ENCODE results near the gene CDH13. TPM values are rescaled to one million over a fixed set of nuclear protein-coding genes. Genes with fewer than 3 reads are reported as not detected.
A peak's percentile ranks its signal among the peaks of the same experiment; 100 is the strongest.

The CDH13 gene
- total and polyA plus RNA-seq, 4 donors: 58.9 to 265 (median 158) TPM

DNA sequence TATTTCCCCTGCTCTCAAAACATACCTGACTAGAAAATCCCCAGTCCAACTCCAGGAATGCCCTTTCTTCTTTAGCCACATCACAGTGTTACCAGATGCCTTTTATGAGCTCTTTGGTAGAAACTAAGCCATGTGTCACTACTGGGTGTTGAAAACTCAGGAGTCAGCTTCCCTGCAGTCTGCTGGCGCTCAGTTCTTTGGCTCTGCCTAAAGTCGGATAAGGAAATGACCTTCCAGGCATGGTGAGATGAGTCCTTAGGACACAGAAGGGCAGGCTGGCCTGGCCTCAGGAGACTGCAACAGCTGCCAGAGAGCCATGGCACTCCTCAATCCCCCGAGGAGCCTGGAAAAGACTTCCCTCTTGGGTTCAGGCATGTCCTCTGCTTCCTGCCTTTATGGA, 89.1 kb downstream of the CDH13 start:
- intact Hi-C loops (cut with DNase I): no loop called here
- no peaks in the 10 kb centered on the region for H3K9me3 ChIP-seq (ENCODE audit: control insufficient read depth, low read length)
- no peaks in the 10 kb centered on the region for H3K27me3 ChIP-seq (ENCODE audit: control insufficient read depth in 1 of 2, insufficient read depth in 2 of 2, low read length in 1 of 2)
- 8 to 12% methylated on average over 3 of the region's 3 CpGs for WGBS, 2 donors
- H3K4me1 ChIP-seq (ENCODE audit: control insufficient read depth in 1 of 2, insufficient read depth in 2 of 2, low read length in 2 of 2): peaks cover 2 to 8% of the 10 kb centered on the region in 2 donors
- no peak overlapping the region for H3K4me3 ChIP-seq (ENCODE audit: low read length in 2 of 2)
- DNase-seq: no peak
- no peak for ATAC-seq (ENCODE audit: low FRiP score)
- H3K36me3 ChIP-seq (ENCODE audit: control insufficient read depth in 1 of 2, insufficient read depth in 2 of 2, low read length in 1 of 2): no peaks in the 10 kb centered on the region
- H3K27ac ChIP-seq (ENCODE audit: low read depth in 1 of 2, low read length in 2 of 2): peak overlapping the region in 1 of 2 donors; percentile 52

GRCh38 chr16:82716361-82716855, 89.6 kb downstream of the CDH13 start:
- Histone ChIP-seq H3K9me3 (ENCODE audit: control insufficient read depth, low read length) (no peaks in the 10 kb centered on the region), H3K36me3 (ENCODE audit: control insufficient read depth in 1 of 2, insufficient read depth in 2 of 2, low read length in 1 of 2) (no peaks in the 10 kb centered on the region), H3K27ac (ENCODE audit: low read depth in 1 of 2, low read length in 2 of 2) (no peak overlapping the region), H3K27me3 (ENCODE audit: control insufficient read depth in 1 of 2, insufficient read depth in 2 of 2, low read length in 1 of 2) (no peaks in the 10 kb centered on the region), H3K4me1 (ENCODE audit: control insufficient read depth in 1 of 2, insufficient read depth in 2 of 2, low read length in 2 of 2) (peaks cover 2 to 8% of the 10 kb centered on the region in 2 donors), H3K4me3 (ENCODE audit: low read length in 2 of 2) (no peak overlapping the region)
- no peak for ATAC-seq (ENCODE audit: low FRiP score)
- intact Hi-C loops (cut with DNase I): no loop called here
- DNase-seq: no peak
- WGBS, 2 donors: 12 to 16% methylated on average over 3 of the region's 3 CpGs

- H3K4me3 ChIP-seq (ENCODE audit: low read length in 2 of 2): no peak overlapping the region
- no peak for DNase-seq
- peaks cover 0 to 5% of the 10 kb centered on the region in 2 donors for H3K4me1 ChIP-seq (ENCODE audit: control insufficient read depth in 1 of 2, insufficient read depth in 2 of 2, low read length in 2 of 2)
- H3K27ac ChIP-seq (ENCODE audit: low read depth in 1 of 2, low read length in 2 of 2): no peak overlapping the region
- no peaks in the 10 kb centered on the region for H3K9me3 ChIP-seq (ENCODE audit: control insufficient read depth, low read length)
- no peak for ATAC-seq (ENCODE audit: low FRiP score)
- H3K27me3 ChIP-seq (ENCODE audit: control insufficient read depth in 1 of 2, insufficient read depth in 2 of 2, low read length in 1 of 2): no peaks in the 10 kb centered on the region
- H3K36me3 ChIP-seq (ENCODE audit: control insufficient read depth in 1 of 2, insufficient read depth in 2 of 2, low read length in 1 of 2): no peaks in the 10 kb centered on the region
- 86 to 91% methylated on average over 3 of the region's 3 CpGs for WGBS, 2 donors
- intact Hi-C loops (cut with DNase I): no loop called here
Observed at GRCh38 chr16:82720414-82720813, 93.6 kb downstream of the CDH13 start.

DNA sequence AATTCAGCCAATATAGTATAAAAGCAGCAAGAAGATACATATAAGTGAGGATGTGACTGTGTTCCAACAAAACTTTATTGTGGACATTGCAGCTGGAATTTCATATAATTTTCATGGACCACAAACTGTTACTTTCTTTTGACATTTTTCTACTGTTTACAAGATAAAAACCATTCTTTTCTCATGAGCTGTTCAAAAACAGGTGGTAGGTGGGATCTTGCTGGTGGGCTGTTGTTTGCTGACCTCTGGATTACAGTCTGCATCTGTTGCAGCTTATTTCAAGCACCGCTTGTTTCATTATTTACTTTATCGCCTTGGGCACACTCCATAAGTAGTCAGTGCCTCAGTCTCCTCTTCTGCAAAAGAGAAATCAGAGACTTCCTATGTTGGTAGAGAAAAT, 99.5 kb downstream of the CDH13 start:
- H3K27me3 ChIP-seq (ENCODE audit: control insufficient read depth in 1 of 2, insufficient read depth in 2 of 2, low read length in 1 of 2): no peaks in the 10 kb centered on the region
- 93 to 94% methylated on average over 2 of the region's 2 CpGs for WGBS, 2 donors
- no peak overlapping the region for H3K27ac ChIP-seq (ENCODE audit: low read depth in 1 of 2, low read length in 2 of 2)
- no peak for ATAC-seq (ENCODE audit: low FRiP score)
- H3K4me3 ChIP-seq (ENCODE audit: low read length in 2 of 2): no peak overlapping the region
- H3K36me3 ChIP-seq (ENCODE audit: control insufficient read depth in 1 of 2, insufficient read depth in 2 of 2, low read length in 1 of 2): peaks cover 0 to 5% of the 10 kb centered on the region in 2 donors
- no peak for DNase-seq
- H3K4me1 ChIP-seq (ENCODE audit: control insufficient read depth in 1 of 2, insufficient read depth in 2 of 2, low read length in 2 of 2): peaks cover 2% of the 10 kb centered on the region in 2 donors
- intact Hi-C loops (cut with DNase I): no loop called here
- no peaks in the 10 kb centered on the region for H3K9me3 ChIP-seq (ENCODE audit: control insufficient read depth, low read length)

DNA sequence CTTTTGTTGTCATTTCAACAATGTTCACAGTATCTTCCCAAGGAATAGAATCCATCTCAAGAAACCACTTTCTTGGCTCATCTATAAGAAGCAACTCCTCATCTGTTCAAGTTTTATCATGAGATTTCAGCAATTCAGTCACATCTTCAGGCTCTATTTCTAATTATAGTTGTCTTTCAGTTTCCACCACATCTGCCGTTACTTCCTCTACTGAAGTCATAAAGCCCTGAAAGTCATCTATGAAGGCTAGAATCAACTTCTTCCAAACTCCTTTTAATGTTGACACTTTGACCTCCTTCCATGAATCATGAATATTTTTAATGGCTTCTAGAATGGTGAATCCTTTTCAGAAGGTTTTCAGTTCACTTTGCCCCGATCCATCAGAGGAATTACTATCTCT, 102.1 kb downstream of the CDH13 start:
- 95 to 96% methylated on average over 2 of the region's 2 CpGs for WGBS, 2 donors
- DNase-seq (no peak), ATAC-seq (ENCODE audit: low FRiP score) (no peak)
- Histone ChIP-seq H3K27me3 (ENCODE audit: control insufficient read depth in 1 of 2, insufficient read depth in 2 of 2, low read length in 1 of 2) (no peaks in the 10 kb centered on the region), H3K4me3 (ENCODE audit: low read length in 2 of 2) (no peak overlapping the region), H3K4me1 (ENCODE audit: control insufficient read depth in 1 of 2, insufficient read depth in 2 of 2, low read length in 2 of 2) (peaks cover 2% of the 10 kb centered on the region in 2 donors), H3K27ac (ENCODE audit: low read depth in 1 of 2, low read length in 2 of 2) (no peak overlapping the region), H3K9me3 (ENCODE audit: control insufficient read depth, low read length) (no peaks in the 10 kb centered on the region), H3K36me3 (ENCODE audit: control insufficient read depth in 1 of 2, insufficient read depth in 2 of 2, low read length in 1 of 2) (peaks cover 0 to 5% of the 10 kb centered on the region in 2 donors)
- intact Hi-C loops (cut with DNase I): no loop called here

- peaks cover under 1 to 4% of the 10 kb centered on the region in 2 donors for H3K4me1 ChIP-seq (ENCODE audit: control insufficient read depth in 1 of 2, insufficient read depth in 2 of 2, low read length in 2 of 2)
- H3K4me3 ChIP-seq (ENCODE audit: low read length in 2 of 2): no peak overlapping the region
- no peaks in the 10 kb centered on the region for H3K9me3 ChIP-seq (ENCODE audit: control insufficient read depth, low read length)
- DNase-seq (no peak), ATAC-seq (ENCODE audit: low FRiP score) (no peak)
- peaks cover 0 to 5% of the 10 kb centered on the region in 2 donors for H3K36me3 ChIP-seq (ENCODE audit: control insufficient read depth in 1 of 2, insufficient read depth in 2 of 2, low read length in 1 of 2)
- 40 to 48% methylated on average over 2 of the region's 2 CpGs for WGBS, 2 donors
- H3K27ac ChIP-seq (ENCODE audit: low read depth in 1 of 2, low read length in 2 of 2): no peak overlapping the region
- intact Hi-C loops (cut with DNase I): no loop called here
- no peaks in the 10 kb centered on the region for H3K27me3 ChIP-seq (ENCODE audit: control insufficient read depth in 1 of 2, insufficient read depth in 2 of 2, low read length in 1 of 2)
Observed at GRCh38 chr16:82730901-82731300, 104.1 kb downstream of the CDH13 start.

DNA sequence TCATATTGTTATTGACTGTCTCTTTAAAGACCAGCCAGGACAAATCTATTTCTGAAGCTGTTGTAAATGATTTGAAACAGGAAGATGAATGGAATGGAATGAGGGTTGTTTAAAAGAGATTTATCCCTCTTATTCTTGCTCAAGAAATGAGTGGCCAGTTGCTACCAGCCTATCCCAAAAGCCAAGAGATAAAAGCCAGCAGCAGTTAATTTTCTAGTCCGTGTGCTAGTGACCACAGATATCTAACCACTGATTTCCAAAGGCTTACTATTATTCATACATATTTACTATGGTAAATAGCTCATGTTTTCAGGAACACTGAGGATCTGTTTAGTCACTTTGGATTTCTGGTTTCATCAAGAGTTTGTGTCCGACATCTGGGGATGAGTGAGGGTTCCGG, 105.7 kb downstream of the CDH13 start:
- no peak overlapping the region for H3K27ac ChIP-seq (ENCODE audit: low read depth in 1 of 2, low read length in 2 of 2)
- H3K36me3 ChIP-seq (ENCODE audit: control insufficient read depth in 1 of 2, insufficient read depth in 2 of 2, low read length in 1 of 2): peaks cover 0 to 5% of the 10 kb centered on the region in 2 donors
- H3K9me3 ChIP-seq (ENCODE audit: control insufficient read depth, low read length): no peaks in the 10 kb centered on the region
- 89% methylated on average over 3 of the region's 3 CpGs for WGBS, 2 donors
- ATAC-seq (ENCODE audit: low FRiP score) (no peak), DNase-seq (no peak)
- H3K4me3 ChIP-seq (ENCODE audit: low read length in 2 of 2): no peak overlapping the region
- intact Hi-C loops (cut with DNase I): no loop called here
- H3K4me1 ChIP-seq (ENCODE audit: control insufficient read depth in 1 of 2, insufficient read depth in 2 of 2, low read length in 2 of 2): peaks cover 0 to 8% of the 10 kb centered on the region in 2 donors
- no peaks in the 10 kb centered on the region for H3K27me3 ChIP-seq (ENCODE audit: control insufficient read depth in 1 of 2, insufficient read depth in 2 of 2, low read length in 1 of 2)

DNA sequence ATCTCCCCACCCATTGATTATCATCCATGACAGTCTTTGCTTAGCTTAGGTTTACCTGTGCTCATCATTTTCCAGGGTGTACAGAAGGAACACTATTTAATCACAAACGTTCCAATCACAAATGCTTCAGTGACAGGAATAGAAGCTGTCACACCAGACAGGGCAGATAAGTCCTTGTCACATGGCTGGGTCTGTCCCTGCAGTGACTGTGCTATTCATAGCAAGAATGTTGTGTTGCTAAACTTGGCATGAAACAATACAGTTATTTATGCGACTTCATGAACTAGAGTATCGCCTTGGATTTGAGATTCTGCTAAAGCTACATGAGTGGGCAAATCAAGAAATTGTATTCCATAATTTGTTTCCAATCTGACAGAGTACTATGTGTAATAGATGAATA, 108.4 kb downstream of the CDH13 start:
- 3 to 5% methylated on average over 3 of the region's 3 CpGs for WGBS, 2 donors

DNA sequence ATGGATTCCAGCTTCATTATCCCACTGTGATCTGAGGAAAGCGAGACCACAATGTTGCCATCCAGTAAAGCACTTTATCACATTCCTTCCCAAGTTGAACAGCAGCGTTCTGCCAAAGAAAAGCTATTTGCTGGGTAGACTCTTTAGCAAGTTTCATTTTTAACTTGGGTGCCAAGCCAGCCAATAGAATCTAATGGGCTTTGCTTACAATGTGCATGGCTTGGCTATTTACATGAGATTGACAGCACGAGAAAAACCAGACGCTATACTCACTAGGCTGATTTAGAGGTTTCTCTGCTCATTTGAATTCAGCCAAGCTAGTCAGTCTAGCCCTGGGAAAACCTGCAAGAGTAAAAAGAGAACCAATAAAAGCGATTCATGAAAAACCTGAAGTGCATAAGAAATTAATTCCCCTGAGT, 108.9 kb downstream of the CDH13 start:
- H3K9me3 ChIP-seq (ENCODE audit: control insufficient read depth, low read length): no peaks in the 10 kb centered on the region
- no peaks in the 10 kb centered on the region for H3K36me3 ChIP-seq (ENCODE audit: control insufficient read depth in 1 of 2, insufficient read depth in 2 of 2, low read length in 1 of 2)
- H3K4me1 ChIP-seq (ENCODE audit: control insufficient read depth in 1 of 2, insufficient read depth in 2 of 2, low read length in 2 of 2): peaks cover 0 to 14% of the 10 kb centered on the region in 2 donors
- no peak overlapping the region for H3K4me3 ChIP-seq (ENCODE audit: low read length in 2 of 2)
- intact Hi-C loops (cut with DNase I): loop anchor here in 1 of 2 donors (5.0 kb wide), 1 partner anchor 33 kb away; no protein-coding TSS in a partner anchor
- H3K27ac ChIP-seq (ENCODE audit: low read depth in 1 of 2, low read length in 2 of 2): peak overlapping the region in 1 of 2 donors; percentile 84
- no peaks in the 10 kb centered on the region for H3K27me3 ChIP-seq (ENCODE audit: control insufficient read depth in 1 of 2, insufficient read depth in 2 of 2, low read length in 1 of 2)
- ATAC-seq (ENCODE audit: low FRiP score): no peak
- DNase-seq: no peak
- 2 to 6% methylated on average over 5 of the region's 5 CpGs for WGBS, 2 donors

More for the DNA sequence above, 108.4 kb downstream of the CDH13 start:
- Histone ChIP-seq H3K36me3 (ENCODE audit: control insufficient read depth in 1 of 2, insufficient read depth in 2 of 2, low read length in 1 of 2) (no peaks in the 10 kb centered on the region), H3K9me3 (ENCODE audit: control insufficient read depth, low read length) (no peaks in the 10 kb centered on the region), H3K4me1 (ENCODE audit: control insufficient read depth in 1 of 2, insufficient read depth in 2 of 2, low read length in 2 of 2) (peaks cover 0 to 14% of the 10 kb centered on the region in 2 donors), H3K4me3 (ENCODE audit: low read length in 2 of 2) (no peak overlapping the region), H3K27me3 (ENCODE audit: control insufficient read depth in 1 of 2, insufficient read depth in 2 of 2, low read length in 1 of 2) (no peaks in the 10 kb centered on the region), H3K27ac (ENCODE audit: low read depth in 1 of 2, low read length in 2 of 2) (peak overlapping the region; percentile 44 to 70)
- peak; percentile 70 for ATAC-seq (ENCODE audit: low FRiP score)
- no peak for DNase-seq
- intact Hi-C loops (cut with DNase I): loop anchor here in 1 of 2 donors (5.0 kb wide), 1 partner anchor 33 kb away; no protein-coding TSS in a partner anchor
